Left renal cortex interstitium (tissue), 4 donors: ENCODE data around the gene LAMA2. TPM values are rescaled to one million over a fixed set of nuclear protein-coding genes. Genes with fewer than 3 reads are reported as not detected.

Experiments used
- DNase-seq, 4 donors: peaks; one replicate each; pipeline ENCODE4 v3.0.0-alpha.2; 2013; ENCODE audit warnings: low read depth in 4 of 4, low spot score in 2 of 4, missing footprints in 1 of 4
- polyA plus RNA-seq, 4 donors: library from polyadenylated mRNA; unstranded; fragments of 120-200 nt; gene quantifications; one replicate each; pipeline ENCODE4 v1.2.1, GENCODE V29; 2013; ENCODE audit not compliant: insufficient read length in 4 of 4

Gene LAMA2
- polyA plus RNA-seq, 4 donors = 31.4 to 48.3 (median 32.3) TPM

- no peak for DNase-seq
Measured at GRCh38 chr6:129475477-129476247, 592.7 kb downstream of the LAMA2 start.

DNA sequence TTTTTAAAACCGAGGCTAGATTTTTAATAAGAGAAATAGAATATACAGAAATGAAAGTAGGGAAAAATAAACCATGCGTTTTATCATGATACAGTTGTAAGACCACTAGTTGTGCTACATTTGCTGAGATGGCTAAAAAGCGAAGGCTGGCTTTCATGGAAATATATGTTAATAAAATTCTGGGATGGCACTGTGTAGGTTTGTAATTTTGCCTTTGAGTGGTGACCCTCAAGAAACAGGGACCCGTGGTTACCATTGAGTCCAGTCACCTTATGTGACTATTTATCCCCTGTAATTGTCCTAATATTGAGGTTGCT is 593.3 kb downstream of the LAMA2 start:
- DNase-seq = no peak

- DNase-seq = no peak
Measured at GRCh38 chr6:129476810-129477209, 593.9 kb downstream of the LAMA2 start.

DNA sequence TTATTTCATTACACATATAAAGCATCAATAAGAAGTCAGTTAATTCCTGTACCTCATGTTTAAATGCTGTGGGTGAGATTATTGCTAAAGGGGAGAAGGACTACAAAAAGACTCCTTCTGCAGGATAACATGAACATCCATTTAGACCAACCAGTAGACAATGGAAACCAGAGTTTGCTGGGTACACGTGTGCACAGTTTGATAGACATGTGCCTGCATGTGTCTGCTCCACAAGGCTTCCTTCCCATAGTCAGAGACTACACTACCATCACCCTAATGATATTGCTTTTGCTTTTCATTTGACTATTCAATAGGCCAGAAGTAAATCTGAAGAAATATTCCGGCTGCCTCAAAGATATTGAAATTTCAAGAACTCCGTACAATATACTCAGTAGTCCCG is 595.4 kb downstream of the LAMA2 start:
- no peak for DNase-seq

- no peak for DNase-seq
Measured at GRCh38 chr6:129481706-129482105, 598.8 kb downstream of the LAMA2 start.

DNA sequence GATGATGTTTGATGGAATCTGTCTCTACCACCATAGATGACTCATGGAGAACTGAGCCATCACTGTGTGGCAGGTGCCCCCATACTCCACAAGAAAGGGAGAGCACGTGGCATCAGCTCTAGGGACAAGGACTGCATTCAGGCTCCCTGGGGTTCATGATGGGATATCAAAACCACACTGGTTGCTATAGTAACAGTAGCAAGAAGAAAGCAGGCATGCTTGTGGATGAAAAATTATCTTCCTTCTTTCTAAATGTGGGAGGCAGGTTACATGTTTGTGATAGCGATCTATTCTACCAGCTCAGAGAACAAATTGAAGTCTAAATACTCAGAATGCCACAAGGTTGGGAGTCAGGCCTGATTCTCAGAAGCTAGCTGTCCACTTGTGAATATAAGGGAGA is 602.8 kb downstream of the LAMA2 start:
- no peak for DNase-seq

DNA sequence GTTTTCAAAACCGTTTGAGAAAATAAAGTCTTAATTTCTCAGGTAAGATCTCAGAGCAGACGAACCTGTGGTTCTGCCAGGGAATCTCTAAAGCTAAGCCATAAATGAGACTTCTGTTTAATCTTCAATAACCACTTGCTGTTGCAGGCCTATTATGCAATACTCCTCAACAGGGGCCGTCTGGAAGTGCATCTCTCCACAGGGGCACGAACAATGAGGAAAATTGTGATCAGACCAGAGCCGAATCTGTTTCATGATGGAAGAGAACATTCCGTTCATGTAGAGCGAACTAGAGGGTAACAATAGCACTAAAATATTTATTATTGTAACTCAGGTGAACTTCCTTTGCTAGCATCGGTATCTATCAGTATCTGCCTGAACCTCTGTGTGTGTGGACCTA is 603.4 kb downstream of the LAMA2 start:
- no peak for DNase-seq

GRCh38 chr6:129488313-129488712 is 605.4 kb downstream of the LAMA2 start:
- no peak for DNase-seq

DNA sequence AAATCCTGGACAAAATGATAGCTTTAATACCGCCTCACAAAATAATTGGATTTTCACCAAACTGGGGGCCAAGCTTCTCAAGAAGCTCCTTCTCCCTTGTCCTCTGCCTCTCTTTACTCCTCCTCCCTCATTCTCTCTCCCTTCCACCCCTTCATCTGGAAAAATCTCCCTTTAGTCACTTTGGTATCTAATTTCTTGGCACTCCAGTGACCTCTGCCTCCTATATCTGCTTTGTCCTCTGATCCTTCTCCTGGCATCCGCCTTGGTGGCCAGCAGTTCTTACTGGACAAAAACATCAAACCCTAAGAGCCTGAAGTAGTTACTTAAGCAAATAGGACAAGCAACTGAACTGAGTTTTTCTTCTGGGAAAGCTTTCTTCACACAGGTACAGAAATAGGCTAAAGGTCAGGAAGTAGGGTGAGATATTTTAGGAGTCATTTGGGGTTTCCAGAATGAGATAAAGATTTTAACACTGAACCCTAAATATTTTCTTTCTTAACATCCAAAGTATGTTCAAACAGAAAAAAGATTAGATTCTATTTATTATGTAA is 606.4 kb downstream of the LAMA2 start:
- no peak for DNase-seq

- DNase-seq = no peak
Measured at GRCh38 chr6:129490521-129491255, 607.8 kb downstream of the LAMA2 start.

DNA sequence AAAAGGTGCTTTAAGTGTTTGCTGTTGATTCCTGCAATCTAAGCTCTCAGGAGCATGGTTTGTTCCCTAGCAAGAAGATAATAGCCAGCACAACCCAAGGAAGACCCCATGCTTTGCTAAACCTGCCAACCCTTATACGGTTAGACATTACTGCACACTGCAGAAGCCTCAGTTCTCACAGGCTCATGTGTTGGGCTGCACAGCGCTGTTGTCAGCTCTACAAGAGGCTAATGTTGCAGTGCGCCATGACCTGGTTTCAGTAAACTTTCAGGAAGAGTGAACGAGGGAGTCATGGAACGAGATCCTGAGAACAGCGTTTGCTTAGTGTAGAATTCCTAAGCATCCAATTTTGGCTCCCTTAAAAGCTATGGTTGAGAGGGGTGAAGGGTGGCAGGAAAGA is 608.5 kb downstream of the LAMA2 start:
- DNase-seq = no peak

- DNase-seq = no peak
Measured at GRCh38 chr6:129492260-129492659, 609.3 kb downstream of the LAMA2 start.

DNA sequence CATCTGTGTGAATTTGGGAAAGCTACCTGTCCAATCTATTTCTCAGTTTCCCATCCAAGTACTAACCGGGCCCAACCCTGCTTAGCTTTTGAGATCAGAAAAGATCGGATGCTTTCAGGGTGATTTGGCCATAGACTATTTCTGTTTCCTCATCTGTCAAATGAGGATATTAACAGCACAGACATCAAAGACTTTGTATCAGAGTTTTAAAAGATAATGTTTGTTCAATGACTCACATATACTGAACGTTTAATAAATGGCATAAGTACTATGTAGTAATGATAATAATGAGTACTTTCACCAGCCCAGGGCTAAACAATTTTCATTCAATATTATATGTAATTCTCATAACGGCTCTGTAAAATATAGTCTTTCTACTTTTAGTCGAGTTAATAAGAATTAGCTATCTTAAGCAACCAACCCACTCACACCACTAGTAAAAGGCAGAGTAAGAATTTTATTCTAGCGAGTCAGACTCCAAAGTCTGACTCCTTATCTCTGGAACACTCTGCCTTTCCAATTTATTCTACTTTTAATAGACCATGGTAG is 610.5 kb downstream of the LAMA2 start:
- DNase-seq = no peak

DNA sequence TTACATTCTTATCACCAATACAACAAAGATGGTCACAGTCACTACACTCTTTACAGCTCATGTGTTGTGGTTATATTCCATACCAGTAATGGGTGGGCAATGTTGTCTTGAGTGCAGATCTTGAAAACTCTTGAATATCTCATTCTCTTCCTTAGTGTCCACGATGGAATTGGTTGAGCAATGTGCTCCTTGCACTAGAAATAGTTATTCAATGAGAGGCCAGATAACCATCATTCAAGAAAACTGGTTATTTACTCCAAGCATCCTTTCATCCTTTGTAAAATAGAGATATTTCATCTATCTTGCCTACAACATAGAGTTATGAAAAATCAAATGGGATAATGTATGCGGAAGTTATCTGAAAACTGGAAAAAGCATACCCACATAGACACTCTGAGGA is 611.2 kb downstream of the LAMA2 start:
- DNase-seq = no peak

GRCh38 chr6:129494586-129494985 is 611.6 kb downstream of the LAMA2 start:
- no peak for DNase-seq

DNA sequence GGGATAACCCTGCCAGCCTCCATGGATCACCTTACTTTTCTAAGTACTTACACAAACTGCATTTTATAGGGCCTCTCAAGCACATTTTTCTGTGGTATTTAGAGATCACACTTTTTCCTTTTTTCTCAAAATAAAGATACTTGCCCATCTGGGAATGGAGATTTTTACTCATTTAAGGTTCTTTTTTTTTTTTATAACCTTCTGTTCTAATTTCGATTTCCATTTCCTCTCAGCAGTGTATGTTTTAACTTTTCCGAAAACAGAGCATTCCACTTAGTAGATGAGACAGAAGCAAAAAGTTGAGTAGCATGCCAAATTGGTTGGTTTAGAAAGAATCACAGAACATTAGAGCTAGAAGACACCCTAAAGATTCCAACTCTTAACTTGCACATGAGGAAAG is 612.7 kb downstream of the LAMA2 start:
- DNase-seq = no peak

- DNase-seq = no peak
Measured at GRCh38 chr6:129497481-129498441, 614.8 kb downstream of the LAMA2 start.

DNA sequence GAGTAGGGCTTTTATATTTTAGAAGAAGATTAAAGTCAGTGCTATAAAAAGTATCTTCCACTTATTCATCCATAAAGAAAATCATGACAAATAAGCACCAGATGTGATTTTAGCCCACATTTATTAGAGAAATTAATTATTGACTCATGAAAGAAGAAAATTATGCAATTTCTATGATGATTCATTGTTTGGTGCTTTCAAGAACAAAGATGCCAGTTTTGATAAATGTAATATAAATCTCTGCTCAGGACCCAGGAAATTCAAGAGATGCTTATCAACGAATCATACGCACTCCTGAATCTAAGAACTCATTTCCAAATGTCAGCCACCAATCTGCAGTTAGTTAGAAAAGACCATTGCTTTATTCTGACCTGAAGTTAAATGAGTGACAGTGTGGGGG is 615.6 kb downstream of the LAMA2 start:
- no peak for DNase-seq

DNA sequence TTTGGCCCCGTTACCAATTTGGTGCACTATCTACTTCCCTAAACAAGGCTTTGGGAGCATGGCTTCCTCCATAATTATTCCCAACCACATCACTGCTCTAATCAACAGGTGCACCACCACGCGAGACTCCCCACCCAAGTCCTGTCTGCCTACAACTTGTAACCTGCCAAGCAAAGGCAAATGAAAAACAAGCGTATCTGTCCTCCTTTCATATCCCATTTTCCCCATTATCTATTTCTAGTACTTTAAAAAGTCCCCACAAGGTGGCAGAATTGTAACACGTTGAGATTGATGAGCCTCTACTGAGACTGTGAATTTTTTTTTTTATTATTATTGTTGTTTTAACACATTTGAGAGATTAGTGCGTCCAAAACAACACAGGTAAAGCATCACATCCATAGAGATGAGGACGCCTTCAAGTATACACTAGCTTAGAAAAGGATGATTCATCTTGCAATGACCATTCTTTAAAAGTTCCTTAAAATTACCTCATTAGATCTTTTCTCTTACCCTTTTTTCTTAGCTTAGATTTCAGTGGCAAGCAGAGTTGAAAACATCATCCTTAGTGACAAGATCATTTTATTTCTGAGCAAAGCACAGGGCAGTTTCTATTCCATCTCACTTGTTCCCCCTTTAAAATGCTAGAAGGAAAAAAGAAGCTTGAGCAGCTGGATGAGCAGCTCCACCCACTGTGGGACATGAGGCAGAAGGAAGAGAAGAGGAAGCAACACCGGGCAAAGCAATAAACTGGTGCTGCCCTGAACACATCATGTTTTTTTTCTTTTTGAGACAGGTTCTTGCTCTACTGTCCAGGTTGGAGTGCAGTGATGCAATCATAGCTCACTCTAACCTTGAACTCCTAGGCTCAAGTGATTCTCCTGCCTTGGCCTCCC is 616.3 kb downstream of the LAMA2 start:
- DNase-seq = peak in 2 of 4 donors; percentile 35 to 53

DNA sequence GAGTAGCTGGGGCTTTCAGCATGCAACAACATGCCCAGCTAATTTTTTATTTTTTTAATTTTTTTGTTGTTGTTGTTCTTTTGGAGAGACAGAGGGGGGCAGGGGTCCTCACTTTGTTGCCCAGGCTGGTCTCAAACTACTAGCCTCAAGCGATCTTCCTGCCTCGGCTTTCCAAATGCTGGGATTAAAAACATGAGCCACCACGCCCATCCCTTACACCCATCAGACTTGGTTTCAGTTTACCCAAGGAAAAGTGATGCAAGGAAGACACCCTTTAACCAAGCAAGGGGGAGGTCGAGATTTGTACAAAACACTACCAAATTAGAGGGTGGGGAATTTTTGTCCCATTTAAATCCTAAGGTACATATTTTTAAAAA is 616.9 kb downstream of the LAMA2 start:
- DNase-seq = no peak
